ENCODE measurements around the gene ITGAD. TPM values are rescaled to one million over a fixed set of nuclear protein-coding genes. Genes with fewer than 3 reads are reported as not detected.

Gene ITGAD
- total and polyA plus RNA-seq, 2 of the 4 experiments (the other 2 are of a cell fraction), result not detected

DNA sequence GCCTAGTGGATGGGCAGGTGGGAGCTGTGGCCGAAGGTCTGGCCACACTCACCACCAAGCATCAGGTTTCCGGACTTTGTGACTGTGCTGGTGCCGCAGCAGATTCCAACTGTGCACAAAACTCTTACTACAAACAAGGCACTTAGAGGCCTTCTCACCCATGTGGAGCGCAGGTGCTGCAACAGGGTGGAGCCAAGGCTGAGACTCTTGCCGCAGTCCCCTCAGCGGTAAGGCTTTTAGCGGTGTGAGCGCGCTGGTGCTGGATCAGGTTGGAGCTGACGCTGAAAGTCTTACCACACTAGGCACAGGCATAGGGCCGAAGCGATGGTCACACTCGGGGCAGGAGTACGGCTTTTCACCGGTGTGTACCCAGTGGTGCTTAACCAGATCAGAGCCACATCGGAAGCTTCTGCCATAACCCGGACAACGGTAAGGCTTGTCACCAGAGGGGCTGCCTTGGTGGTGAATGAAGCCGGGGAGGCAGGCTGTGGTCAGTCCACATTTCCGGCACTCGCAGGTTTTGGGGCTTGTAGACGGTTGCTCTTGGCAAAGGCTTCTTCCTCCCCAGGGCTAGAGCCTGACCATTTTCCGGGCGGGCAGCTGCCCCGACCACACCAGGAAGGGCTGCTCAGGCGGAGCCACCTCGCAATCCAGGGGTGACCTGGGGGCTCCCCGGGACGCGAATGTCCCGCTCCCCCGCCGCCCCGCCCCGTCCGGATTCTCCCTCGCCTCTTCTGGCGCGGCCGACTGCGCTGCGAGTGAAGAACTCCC is 65.1 kb downstream of the ITGAD start (continued):
- TF ChIP-seq CHD1 (IDR thresholded peaks at IDR 0.05; ENCODE audit: low read depth, low read length) (0 out of 2 replicates have a peak, but pooled peaks have one; percentile 29), CEBPB (IDR thresholded peaks at IDR 0.05; ENCODE audit: low read depth, low read length) (no peak), BHLHE40 (IDR thresholded peaks at IDR 0.05; ENCODE audit: low read depth, low read length) (no peak)
